ENCODE results near the gene CYP26A1. TPM values are rescaled to one million over a fixed set of nuclear protein-coding genes. Genes with fewer than 3 reads are reported as not detected.
A peak's percentile ranks its signal among the peaks of the same experiment; 100 is the strongest.

The CYP26A1 gene
- total RNA-seq, 2 experiments from 2014 or later: not detected

- TF ChIP-seq CTCF (IDR thresholded peaks at IDR 0.05): no peak
- ATAC-seq (no peak), DNase-seq (no peak)
- CTCF ChIA-PET: interaction anchor here (1.0 to 3.2 kb wide), 8 partner anchors 8 to 179 kb away, joined by 3 to 20 read pairs (median 5); partner anchors contain the start of gene CYP26A1
- H3K36me3 Mint-ChIP-seq (ENCODE audit: low read depth): peaks cover under 1% of the 10 kb centered on the region
- H3K9me3 Mint-ChIP-seq: no peaks in the 10 kb centered on the region
- intact Hi-C loops (cut with micrococcal nuclease): no loop called here
- no peak overlapping the region for H3K4me3 Mint-ChIP-seq
- no peak overlapping the region for H3K27ac Mint-ChIP-seq
- peaks cover 64% of the 10 kb centered on the region for H3K27me3 Mint-ChIP-seq
- POLR2A ChIA-PET: interaction anchor here (0.7 to 1.3 kb wide), 2 partner anchors 10 to 107 kb away, joined by 3 to 6 read pairs; no protein-coding TSS in a partner anchor
- peaks cover 22% of the 10 kb centered on the region for H3K4me1 Mint-ChIP-seq (ENCODE audit: low read depth)
Measured at GRCh38 chr10:93064874-93065660, 8.6 kb upstream of the CYP26A1 start.

GRCh38 chr10:93065675-93066543 is 7.8 kb upstream of the CYP26A1 start:
- intact Hi-C loops (cut with micrococcal nuclease): no loop called here
- Mint-ChIP-seq H3K9me3 (no peaks in the 10 kb centered on the region), H3K4me3 (no peak overlapping the region), H3K27ac (no peak overlapping the region), H3K4me1 (ENCODE audit: low read depth) (peaks cover 22% of the 10 kb centered on the region), H3K27me3 (peaks cover 71% of the 10 kb centered on the region), H3K36me3 (ENCODE audit: low read depth) (no peaks in the 10 kb centered on the region)
- ATAC-seq: no peak
- POLR2A ChIA-PET: interaction anchor here (1.3 kb wide), 1 partner anchor 10 kb away, joined by 6 read pairs; no protein-coding TSS in a partner anchor
- DNase-seq: peak; percentile 4
- CTCF ChIA-PET: interaction anchor here (1.0 to 1.6 kb wide), 3 partner anchors 9 to 180 kb away, joined by 3 read pairs; no protein-coding TSS in a partner anchor
- no peak for TF ChIP-seq CTCF (IDR thresholded peaks at IDR 0.05)

GRCh38 chr10:93066544-93066913 is 7.2 kb upstream of the CYP26A1 start:
- no peaks in the 10 kb centered on the region for H3K36me3 Mint-ChIP-seq (ENCODE audit: low read depth)
- intact Hi-C loops (cut with micrococcal nuclease): no loop called here
- H3K4me3 Mint-ChIP-seq: no peak overlapping the region
- TF ChIP-seq CTCF (IDR thresholded peaks at IDR 0.05): no peak
- DNase-seq (no peak), ATAC-seq (no peak)
- ChIA-PET POLR2A (interaction anchor here (1.3 kb wide), 1 partner anchor 9 kb away, joined by 6 read pairs; no protein-coding TSS in a partner anchor), CTCF (interaction anchor here (0.8 to 1.6 kb wide), 2 partner anchors 10 to 13 kb away, joined by 3 to 6 read pairs; no protein-coding TSS in a partner anchor)
- H3K4me1 Mint-ChIP-seq (ENCODE audit: low read depth): peaks cover 22% of the 10 kb centered on the region
- H3K27me3 Mint-ChIP-seq: peaks cover 72% of the 10 kb centered on the region
- H3K9me3 Mint-ChIP-seq: no peaks in the 10 kb centered on the region
- H3K27ac Mint-ChIP-seq: no peak overlapping the region

GRCh38 chr10:93067443-93068365 is 6.0 kb upstream of the CYP26A1 start:
- Mint-ChIP-seq H3K27ac (no peak overlapping the region), H3K36me3 (ENCODE audit: low read depth) (no peaks in the 10 kb centered on the region), H3K27me3 (peaks cover 73% of the 10 kb centered on the region), H3K4me3 (no peak overlapping the region), H3K4me1 (ENCODE audit: low read depth) (peaks cover 16% of the 10 kb centered on the region), H3K9me3 (no peaks in the 10 kb centered on the region)
- no peak for DNase-seq
- no peak for TF ChIP-seq CTCF (IDR thresholded peaks at IDR 0.05)
- intact Hi-C loops (cut with micrococcal nuclease): no loop called here
- ChIA-PET CTCF (interaction anchor here (0.7 to 1.6 kb wide), 8 partner anchors 9 to 285 kb away, joined by 3 to 8 read pairs (median 3); no protein-coding TSS in a partner anchor), POLR2A (interaction anchor here (1.0 kb wide), 1 partner anchor 296 kb away, joined by 3 read pairs; no protein-coding TSS in a partner anchor)
- ATAC-seq: no peak
